Smooth muscle cell of the brain vasculature (primary cell): ENCODE measurements around the gene FOXO3.

Experiments
- DNase-seq: peaks from one replicate; pipeline ENCODE4 v3.0.0-alpha.2; 2012; ENCODE audit warnings: low read depth, low spot score

Gene FOXO3

GRCh38 chr6:108711071-108711470, 150.4 kb downstream of the FOXO3 start:
- DNase-seq: no peak

GRCh38 chr6:108711826-108712225, 151.1 kb downstream of the FOXO3 start:
- DNase-seq: no peak

- no peak for DNase-seq
These were observed 152.2 kb downstream of the FOXO3 start for GRCh38 chr6:108712946-108713345.

GRCh38 chr6:108714101-108714765, 153.5 kb downstream of the FOXO3 start:
- DNase-seq: no peak

GRCh38 chr6:108714766-108715414, 154.2 kb downstream of the FOXO3 start:
- no peak for DNase-seq

- DNase-seq: no peak
These were observed 155.1 kb downstream of the FOXO3 start for GRCh38 chr6:108715832-108716231.

GRCh38 chr6:108716801-108717791, 156.4 kb downstream of the FOXO3 start:
- no peak for DNase-seq

GRCh38 chr6:108719477-108719876, 158.8 kb downstream of the FOXO3 start:
- DNase-seq: no peak

GRCh38 chr6:108720827-108721226, 160.1 kb downstream of the FOXO3 start:
- DNase-seq: no peak

- DNase-seq: no peak
These were observed 160.6 kb downstream of the FOXO3 start for GRCh38 chr6:108721286-108721685.

GRCh38 chr6:108723594-108723993, 162.9 kb downstream of the FOXO3 start:
- DNase-seq: no peak

GRCh38 chr6:108726726-108727339, 166.1 kb downstream of the FOXO3 start:
- no peak for DNase-seq

GRCh38 chr6:108727966-108728730, 167.4 kb downstream of the FOXO3 start:
- DNase-seq: no peak

- DNase-seq: no peak
These were observed 168.1 kb downstream of the FOXO3 start for GRCh38 chr6:108728826-108729225.

GRCh38 chr6:108730635-108731515, 170.2 kb downstream of the FOXO3 start:
- DNase-seq: no peak

- no peak for DNase-seq
These were observed 171.6 kb downstream of the FOXO3 start for GRCh38 chr6:108732091-108732870.

- no peak for DNase-seq
These were observed 172.3 kb downstream of the FOXO3 start for GRCh38 chr6:108733051-108733450.

- DNase-seq: no peak
These were observed 173.1 kb downstream of the FOXO3 start for GRCh38 chr6:108733706-108734265.
